GM12878 (cell line): Measurements from ENCODE around the gene CHTOP. TPM values are rescaled to one million over a fixed set of nuclear protein-coding genes. Genes with fewer than 3 reads are reported as not detected.
"Not testable (repeated sequence)": the region's sequence is repeated elsewhere in the genome, so short reads cannot be mapped to it uniquely, and the experiment has no call there.

Experiments used
- ATAC-seq: fragments of 200-7000 bp; cut with Tn5 transposase; 3 replicates; pipeline ENCODE4 v1.9.1; 2020; ENCODE audit warnings: mild to moderate bottlenecking, moderate library complexity
- BruUV-seq: library from RNA; stranded (reverse); fragments of 400-500 nt; replicated peaks from 2 replicates; lab custom pipeline; 2021; lab: Mats Ljungman, UMichigan
- CTCF ChIA-PET: fragments of 300-600 bp; sonication (Branson Sonifier 250); formaldehyde crosslinking; extraction: SDS; loops from one replicate; lab custom pipeline; 2021; ENCODE audit warnings: inconsistent platforms; lab: Yijun Ruan, JAX
- POLR2A ChIA-PET: fragments of 350-600 bp; formaldehyde crosslinking; extraction: SDS; loops from one replicate; lab custom pipeline; 2021; ENCODE audit warnings: inconsistent platforms; lab: Charles Lee
- RAD21 ChIA-PET: fragments of 300-600 bp; sonication (Branson Sonifier 250); formaldehyde crosslinking; loops from one replicate; lab custom pipeline; 2023; ENCODE audit warnings: antibody characterized with exemption; ENCODE audit not compliant: unreplicated experiment; lab: Charles Lee
- SMC1A ChIA-PET: fragments of 300-600 bp; sonication (Branson Sonifier 250); formaldehyde crosslinking; loops from one replicate; lab custom pipeline; 2023; ENCODE audit not compliant: unreplicated experiment, uncharacterized antibody; lab: Charles Lee
- DNase-seq: peaks from one replicate; pipeline ENCODE4 v3.0.0-alpha.2; 2011; ENCODE audit warnings: low read depth, low spot score
- FAIRE-seq: peaks from 3 replicates; lab custom pipeline; 2011; peaks lifted over from hg19 to GRCh38; lab: Jason Lieb, UNC
- H2AFZ ChIP-seq: 2 replicates; pipeline ENCODE4 v1.6.0; 2011; ENCODE audit warnings: low read depth, low read length, control low read depth; ENCODE audit not compliant: control insufficient read depth
- H3K27ac ChIP-seq: 2 replicates; pipeline ENCODE4 v1.5.1; 2011; ENCODE audit warnings: control low read depth; ENCODE audit not compliant: control insufficient read depth, insufficient read depth
- H3K27me3 ChIP-seq, 2 experiments: replicated peaks in 1 of 2; 2 replicates each; pipeline versions ENCODE4 v1.6.0 to v1.6.1; 2011; ENCODE audit warnings: low read length in 1 of 2; ENCODE audit not compliant: control insufficient read depth in 2 of 2, insufficient read depth in 2 of 2
- H3K36me3 ChIP-seq, 2 experiments: 2 replicates each; pipeline ENCODE4 v1.5.1; 2011; ENCODE audit warnings: low read length in 1 of 2; ENCODE audit not compliant: control insufficient read depth in 2 of 2, insufficient read depth in 2 of 2
- H3K4me1 ChIP-seq: 2 replicates; pipeline ENCODE4 v1.6.1; 2011; ENCODE audit warnings: mild to moderate bottlenecking, low read length, moderate library complexity, mixed read lengths; ENCODE audit not compliant: control insufficient read depth, insufficient read depth
- H3K4me2 ChIP-seq: 2 replicates; pipeline ENCODE4 v1.6.0; 2011; ENCODE audit warnings: control low read depth; ENCODE audit not compliant: control insufficient read depth, insufficient read depth
- H3K4me3 ChIP-seq: fragments of 200-600 bp; sonication (generic); 2 replicates; pipeline ENCODE4 v1.5.1; 2016
- H3K79me2 ChIP-seq: 2 replicates; pipeline ENCODE4 v1.6.0; 2011; ENCODE audit warnings: low read length; ENCODE audit not compliant: control insufficient read depth, insufficient read depth
- H3K9ac ChIP-seq: 2 replicates; pipeline ENCODE4 v1.8.0; 2011; ENCODE audit warnings: low read length, control low read depth, mixed read lengths; ENCODE audit not compliant: control insufficient read depth, insufficient read depth
- H3K9me3 ChIP-seq: replicated peaks from 3 replicates; pipeline ENCODE4 v1.5.1; 2011; ENCODE audit warnings: mild to moderate bottlenecking, low read length; ENCODE audit not compliant: control insufficient read depth, insufficient read depth
- H4K20me1 ChIP-seq: 2 replicates; pipeline ENCODE4 v1.6.0; 2011; ENCODE audit not compliant: control insufficient read depth, insufficient read depth
- ELK1 ChIP-seq: IDR thresholded peaks from 2 replicates; pipeline ENCODE4 v1.6.1; 2012; ENCODE audit warnings: low read depth, low read length, improper control_type of control experiment
- FOXK2 ChIP-seq: fragments of 450-650 bp; IDR thresholded peaks from 2 replicates; pipeline ENCODE4 v1.6.1; 2017; ENCODE audit warnings: mild to moderate bottlenecking, moderate library complexity
- NKRF ChIP-seq: fragments of 450-650 bp; conservative IDR thresholded peaks from 2 replicates; pipeline ENCODE4 v1.6.1; 2017; ENCODE audit warnings: mild to moderate bottlenecking, moderate library complexity
- POLR2A ChIP-seq: IDR thresholded peaks from 2 replicates; pipeline ENCODE4 v1.6.1; 2011; ENCODE audit warnings: low read depth, mild to moderate bottlenecking, low read length
- POLR2AphosphoS5 ChIP-seq: IDR thresholded peaks from 2 replicates; pipeline ENCODE4 v1.6.1; 2011; ENCODE audit warnings: mild to moderate bottlenecking, low read length, inconsistent platforms
- RFX5 ChIP-seq: IDR thresholded peaks from 2 replicates; pipeline ENCODE4 v1.6.1; 2011; ENCODE audit warnings: low read depth, low read length, improper control_type of control experiment
- SMAD5 ChIP-seq: IDR thresholded peaks from 2 replicates; pipeline ENCODE4 v1.6.1; 2016; ENCODE audit warnings: antibody characterized with exemption, low read depth
- SRF ChIP-seq, 2 experiments: IDR thresholded peaks; 2 replicates each; pipeline ENCODE4 v1.6.1; 2011; ENCODE audit warnings: low read depth in 2 of 2, low read length in 2 of 2, mild to moderate bottlenecking in 1 of 2, moderate library complexity in 1 of 2
- ZBTB11 ChIP-seq: fragments of 450-650 bp; formaldehyde crosslinking; IDR thresholded peaks from 2 replicates; pipeline ENCODE4 v1.5.0; 2022; ENCODE audit warnings: mild to moderate bottlenecking, missing genetic modification characterization
- WGBS: methylation state at CpG from one replicate; pipeline ENCODE4 v1.1.6; 2016; ENCODE audit warnings: low lambda C conversion rate; ENCODE audit not compliant: insufficient replicate concordance, insufficient coverage; ENCODE audit errors: missing lambda C conversion rate; 5-methylcytosine and 5-hydroxymethylcytosine counted together
- in situ Hi-C: fragments of 300-500 bp; cut with MboI; formaldehyde crosslinking; loops from 9 replicates; pipeline ENCODE4 v1.14.3; 2018; ENCODE audit warnings: mixed read lengths
- intact Hi-C: fragments of 100-400 bp; cut with micrococcal nuclease; formaldehyde crosslinking; loops from one replicate; pipeline ENCODE4 v1.14.2; 2022; ENCODE audit not compliant: unreplicated experiment
- polyA plus RNA-seq, 11 experiments: library from polyadenylated mRNA; depleted of rRNA in 4 of 11; unstranded in 6 of 11; stranded (reverse) in 5 of 11; fragments of >200 nt; fragmentation: Nextera tagmentation in 4 of 11; fragmentation: Illumina TruSeq in 1 of 11; extraction: Ambion mirVana in 4 of 11; extraction: Trizol in 1 of 11; gene quantifications; 1 replicate in 1 of 11; 2 replicates in 10 of 11; pipeline versions ENCODE4 v1.2.1 to v1.2.3, GENCODE V29; 2011 to 2016; ENCODE audit warnings: inconsistent platforms in 2 of 11, missing spikeins in 2 of 11, low read depth in 1 of 11
- total RNA-seq, 4 experiments: library from RNA; depleted of rRNA in 3 of 4; stranded (reverse); fragments of >200 nt in 3 of 4; fragmentation: Illumina TruSeq in 1 of 4; extraction: Trizol in 1 of 4; gene quantifications; 2 replicates each; pipeline versions ENCODE4 v1.2.1 to v1.2.3, GENCODE V29; 2013 to 2021

CHTOP gene
- total and polyA plus RNA-seq, 10 of the 15 experiments (the other 5 are each of a cell fraction or from before 2014, with no cell fraction given) = 8.4 to 93.8 (median 52.3) TPM

GRCh38 chr1:153668672-153669071, 34.8 kb downstream of the CHTOP start:
- RAD21 ChIA-PET, BruUV-seq, H3K4me2 ChIP-seq, H3K4me1 ChIP-seq, DNase-seq, ATAC-seq, H3K9ac ChIP-seq, H3K27me3 ChIP-seq, in situ Hi-C loops, H4K20me1 ChIP-seq, H2AFZ ChIP-seq, intact Hi-C loops, H3K9me3 ChIP-seq, H3K4me3 ChIP-seq, H3K27ac ChIP-seq, POLR2A ChIA-PET, FAIRE-seq: not testable (repeated sequence)
- 96% methylated on average over 8 of the region's 8 CpGs for WGBS
- Histone ChIP-seq H3K79me2 (peaks cover 24% of the 10 kb centered on the region), H3K36me3 (peaks cover 9 to 34% of the 10 kb centered on the region in 2 experiments)
- ChIA-PET CTCF (interaction anchor here (0.6 to 7.5 kb wide), 4 partner anchors 9 to 97 kb away, joined by 3 to 43 read pairs (median 5); partner anchors contain the start of gene CHTOP), SMC1A (interaction anchor here (0.6 to 1.8 kb wide), 4 partner anchors 10 to 288 kb away, joined by 3 to 5 read pairs (median 3); partner anchors contain the start of gene SNAPIN)
- TF ChIP-seq POLR2AphosphoS5 = 0 out of 2 replicates have a peak, but pooled peaks have one; percentile 25

- ChIA-PET CTCF (interaction anchor here (2.0 to 7.5 kb wide), 2 partner anchors 10 to 98 kb away, joined by 5 to 43 read pairs; no protein-coding TSS in a partner anchor), SMC1A (interaction anchor here (0.8 to 1.8 kb wide), 4 partner anchors 11 to 317 kb away, joined by 3 to 5 read pairs (median 4); partner anchors contain the start of genes RAB13 and SNAPIN), RAD21 (no interaction called here), POLR2A (no interaction called here)
- no peaks in the 10 kb centered on the region for H4K20me1 ChIP-seq
- H3K4me2 ChIP-seq = peak overlapping the region; percentile 85
- no TSS peak for BruUV-seq
- H3K27ac ChIP-seq = no peak overlapping the region
- H3K4me3 ChIP-seq = peak overlapping the region; percentile 99
- H3K27me3 ChIP-seq = no peaks in the 10 kb centered on the region
- peak overlapping the region; percentile 94 for H3K9ac ChIP-seq
- 73% methylated on average over 6 of the region's 6 CpGs for WGBS
- TF ChIP-seq NKRF = no peak
- TF ChIP-seq POLR2A = no peak
- no peak for TF ChIP-seq ELK1
- no peak for TF ChIP-seq ZBTB11
- TF ChIP-seq SRF (IDR thresholded peaks at IDR 0.05; ENCODE audit: low read depth in 2 of 2, low read length in 2 of 2) = no peak
- no peak for TF ChIP-seq FOXK2
- TF ChIP-seq RFX5 = no peak
- no peak for TF ChIP-seq SMAD5
- in situ Hi-C loops = no loop called here
- H3K9me3 ChIP-seq = no peaks in the 10 kb centered on the region
- H3K36me3 ChIP-seq = peaks cover 7 to 34% of the 10 kb centered on the region in 2 experiments
- no peak for ATAC-seq
- no peak for FAIRE-seq
- no peak overlapping the region for H2AFZ ChIP-seq
- intact Hi-C loops = loop anchor here (2.0 to 5.0 kb wide), 4 partner anchors 35 to 317 kb away; partner anchors contain the start of genes CHTOP and RAB13
- H3K4me1 ChIP-seq = peaks cover 4% of the 10 kb centered on the region; the same call in 1 of the 2 replicates
- H3K79me2 ChIP-seq = peaks cover 24% of the 10 kb centered on the region
- DNase-seq = no peak
Measured at GRCh38 chr1:153669606-153670005, 35.7 kb downstream of the CHTOP start.
